Fibroblast of lung (primary cell): ENCODE data around the gene SNAP29. TPM values are rescaled to one million over a fixed set of nuclear protein-coding genes. Genes with fewer than 3 reads are reported as not detected.

Experiments
- DNase-seq, 2 donors: peaks; one replicate each; pipeline versions ENCODE4 v3.0.0 to v3.0.0-alpha.2; 2010; ENCODE audit warnings: low read depth in 2 of 2
- H2AFZ ChIP-seq: 2 replicates; pipeline ENCODE4 v1.5.1; 2012; ENCODE audit warnings: low read length, control low read depth, inconsistent platforms
- H3K27ac ChIP-seq: 2 replicates; pipeline ENCODE4 v1.5.1; 2011; ENCODE audit warnings: low read length, control low read depth; ENCODE audit not compliant: insufficient read depth
- H3K27me3 ChIP-seq: 2 replicates; pipeline ENCODE4 v1.5.1; 2011; ENCODE audit warnings: mild to moderate bottlenecking, low read length; ENCODE audit not compliant: control insufficient read depth, insufficient read depth
- H3K36me3 ChIP-seq: 2 replicates; pipeline ENCODE4 v1.5.1; 2011; ENCODE audit warnings: low read length; ENCODE audit not compliant: control insufficient read depth, insufficient read depth
- H3K4me1 ChIP-seq: 2 replicates; pipeline ENCODE4 v1.5.1; 2011; ENCODE audit warnings: low read length; ENCODE audit not compliant: control insufficient read depth, insufficient read depth; ENCODE audit errors: extremely low read depth
- H3K4me2 ChIP-seq: 2 replicates; pipeline ENCODE4 v1.5.1; 2011; ENCODE audit warnings: low read length, control low read depth; ENCODE audit not compliant: insufficient read depth; ENCODE audit errors: extremely low read depth
- H3K4me3 ChIP-seq, 4 experiments: fragments of 200-600 bp in 1 of 4; sonication (generic) in 1 of 4; replicated peaks in 1 of 4; 2 replicates each; pipeline ENCODE4 v1.5.1; 2011 to 2016; ENCODE audit warnings: low read length in 4 of 4, low read depth in 3 of 4, mild to moderate bottlenecking in 3 of 4, control low read depth in 2 of 4, inconsistent platforms in 1 of 4, mixed read lengths in 1 of 4; ENCODE audit not compliant: insufficient read depth in 1 of 4; ENCODE audit errors: control extremely low read depth in 1 of 4
- H3K79me2 ChIP-seq: 2 replicates; pipeline ENCODE4 v1.5.1; 2012; ENCODE audit warnings: mild to moderate bottlenecking, low read length, inconsistent platforms; ENCODE audit not compliant: control insufficient read depth, insufficient read depth
- H3K9ac ChIP-seq: 2 replicates; pipeline ENCODE4 v1.5.1; 2011; ENCODE audit warnings: mild to moderate bottlenecking, low read length, control low read depth; ENCODE audit not compliant: insufficient read depth
- H3K9me3 ChIP-seq: 2 replicates; pipeline ENCODE4 v1.5.1; 2012; ENCODE audit warnings: low read depth, low read length; ENCODE audit not compliant: control insufficient read depth, insufficient read depth
- H4K20me1 ChIP-seq: 2 replicates; pipeline ENCODE4 v1.5.1; 2011; ENCODE audit warnings: low read length; ENCODE audit not compliant: control insufficient read depth, insufficient read depth; ENCODE audit errors: extremely low read depth
- EZH2 ChIP-seq: IDR thresholded peaks from 2 replicates; pipeline ENCODE4 v1.5.1; 2012; ENCODE audit warnings: low read length, control low read depth, mild to moderate bottlenecking; ENCODE audit errors: missing control alignments
- polyA plus RNA-seq, 2 donors: library from polyadenylated mRNA; depleted of rRNA in 1 of 2; stranded (reverse) in 1 of 2; unstranded in 1 of 2; fragments of >200 nt; gene quantifications; 2 replicates each; pipeline ENCODE4 v1.2.1, GENCODE V29; 2011 to 2012; ENCODE audit warnings: missing spikeins in 1 of 2
- total RNA-seq: library from RNA; depleted of rRNA; stranded (reverse); fragments of >200 nt; gene quantifications from 2 replicates; pipeline ENCODE4 v1.2.1, GENCODE V29; 2014
- TF ChIP-seq, protein P1 (sequence below), 2 donors: IDR thresholded peaks in 1 of 2; conservative IDR thresholded peaks in 1 of 2; 1 replicate in 1 of 2; 2 replicates in 1 of 2; pipeline ENCODE4 v1.5.1; 2011 to 2012; ENCODE audit warnings: low read length in 2 of 2, control low read depth in 1 of 2, inconsistent platforms in 1 of 2, low read depth in 1 of 2, mild to moderate bottlenecking in 1 of 2

Gene SNAP29
- total and polyA plus RNA-seq, 2 donors (not counting 1 experiment from before 2014, with no cell fraction given): 10.6 to 36.1 TPM

DNA sequence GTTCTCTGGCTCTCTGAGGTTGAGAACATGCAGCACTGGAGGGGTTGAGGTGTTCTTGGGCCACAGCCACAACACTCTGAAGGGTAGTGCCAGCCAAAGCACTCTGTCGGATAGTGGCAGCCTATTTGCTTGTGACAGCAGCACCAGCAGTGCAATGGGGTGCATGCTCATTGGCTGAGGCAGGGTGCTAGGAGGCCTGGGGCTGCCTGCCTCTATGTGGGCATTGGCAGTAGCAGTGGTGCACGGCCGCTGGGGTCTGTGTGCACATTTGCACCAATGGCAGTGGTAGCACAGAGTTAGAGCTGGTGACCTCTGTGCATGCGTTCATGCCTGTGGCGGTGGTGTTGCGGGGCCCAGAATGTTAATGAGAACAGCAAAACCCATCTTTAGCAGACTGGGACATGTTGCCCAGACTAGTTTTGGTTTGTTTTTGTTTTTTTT is 25.6 kb upstream of the SNAP29 start:
- Histone ChIP-seq H3K9me3 (no peaks in the 10 kb centered on the region), H3K36me3 (peaks cover 6% of the 10 kb centered on the region), H4K20me1 (no peaks in the 10 kb centered on the region), H3K27me3 (no peaks in the 10 kb centered on the region), H3K4me3 (no peak overlapping the region), H3K79me2 (peaks cover 3% of the 10 kb centered on the region), H3K9ac (no peak overlapping the region), H3K27ac (no peak overlapping the region), H3K4me2 (no peak overlapping the region), H3K4me1 (no peaks in the 10 kb centered on the region), H2AFZ (no peak overlapping the region)
- no peak for DNase-seq
- TF ChIP-seq, protein P1, sequence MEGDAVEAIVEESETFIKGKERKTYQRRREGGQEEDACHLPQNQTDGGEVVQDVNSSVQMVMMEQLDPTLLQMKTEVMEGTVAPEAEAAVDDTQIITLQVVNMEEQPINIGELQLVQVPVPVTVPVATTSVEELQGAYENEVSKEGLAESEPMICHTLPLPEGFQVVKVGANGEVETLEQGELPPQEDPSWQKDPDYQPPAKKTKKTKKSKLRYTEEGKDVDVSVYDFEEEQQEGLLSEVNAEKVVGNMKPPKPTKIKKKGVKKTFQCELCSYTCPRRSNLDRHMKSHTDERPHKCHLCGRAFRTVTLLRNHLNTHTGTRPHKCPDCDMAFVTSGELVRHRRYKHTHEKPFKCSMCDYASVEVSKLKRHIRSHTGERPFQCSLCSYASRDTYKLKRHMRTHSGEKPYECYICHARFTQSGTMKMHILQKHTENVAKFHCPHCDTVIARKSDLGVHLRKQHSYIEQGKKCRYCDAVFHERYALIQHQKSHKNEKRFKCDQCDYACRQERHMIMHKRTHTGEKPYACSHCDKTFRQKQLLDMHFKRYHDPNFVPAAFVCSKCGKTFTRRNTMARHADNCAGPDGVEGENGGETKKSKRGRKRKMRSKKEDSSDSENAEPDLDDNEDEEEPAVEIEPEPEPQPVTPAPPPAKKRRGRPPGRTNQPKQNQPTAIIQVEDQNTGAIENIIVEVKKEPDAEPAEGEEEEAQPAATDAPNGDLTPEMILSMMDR (conservative IDR thresholded peaks at IDR 0.05 in 1 of 2, IDR thresholded peaks at IDR 0.05 in 1 of 2; ENCODE audit: low read depth in 1 of 2, low read length in 2 of 2): no peak
- no peak for TF ChIP-seq EZH2

- Histone ChIP-seq H3K4me3 (no peak overlapping the region), H3K9me3 (no peaks in the 10 kb centered on the region), H3K27me3 (no peaks in the 10 kb centered on the region), H3K4me1 (no peaks in the 10 kb centered on the region), H3K4me2 (no peak overlapping the region), H2AFZ (no peak overlapping the region), H3K27ac (no peak overlapping the region), H3K9ac (no peak overlapping the region), H4K20me1 (no peaks in the 10 kb centered on the region), H3K79me2 (peaks cover 5% of the 10 kb centered on the region), H3K36me3 (peaks cover 6% of the 10 kb centered on the region)
- no peak for DNase-seq
- TF ChIP-seq EZH2: no peak
- TF ChIP-seq, protein P1 (conservative IDR thresholded peaks at IDR 0.05 in 1 of 2, IDR thresholded peaks at IDR 0.05 in 1 of 2; ENCODE audit: low read depth in 1 of 2, low read length in 2 of 2): no peak
These were observed 24.6 kb upstream of the SNAP29 start for GRCh38 chr22:20834206-20834605.

DNA sequence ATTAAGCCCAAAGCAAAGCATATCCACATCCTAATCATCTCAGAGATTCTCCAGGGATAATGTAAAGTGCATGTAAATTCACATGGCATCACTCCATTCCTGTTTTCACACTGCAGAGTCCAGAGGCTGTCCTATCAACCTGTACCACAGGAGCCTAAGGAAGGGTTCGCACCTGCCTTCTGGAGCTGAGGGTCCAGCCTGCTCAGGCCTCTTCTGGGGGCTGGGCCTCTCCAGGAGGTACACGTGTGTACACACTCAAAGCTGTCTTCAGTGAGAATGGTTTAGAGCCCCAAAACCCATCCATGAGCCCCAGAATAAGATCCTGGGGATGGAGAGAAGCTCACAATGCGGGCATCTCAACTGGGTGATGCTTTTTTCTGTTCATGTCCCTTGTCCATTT is 24.1 kb upstream of the SNAP29 start:
- no peak overlapping the region for H3K9ac ChIP-seq
- H3K4me2 ChIP-seq: no peak overlapping the region
- DNase-seq: no peak
- no peaks in the 10 kb centered on the region for H3K9me3 ChIP-seq
- peaks cover 6% of the 10 kb centered on the region for H3K36me3 ChIP-seq
- peaks cover 6% of the 10 kb centered on the region for H3K79me2 ChIP-seq
- no peak overlapping the region for H3K27ac ChIP-seq
- TF ChIP-seq, protein P1 (conservative IDR thresholded peaks at IDR 0.05 in 1 of 2, IDR thresholded peaks at IDR 0.05 in 1 of 2; ENCODE audit: low read depth in 1 of 2, low read length in 2 of 2): no peak
- no peak for TF ChIP-seq EZH2
- no peak overlapping the region for H3K4me3 ChIP-seq
- H4K20me1 ChIP-seq: no peaks in the 10 kb centered on the region
- H3K27me3 ChIP-seq: no peaks in the 10 kb centered on the region
- no peak overlapping the region for H2AFZ ChIP-seq
- no peaks in the 10 kb centered on the region for H3K4me1 ChIP-seq
